Subcutaneous abdominal adipose tissue (tissue), 5 donors: ENCODE measurements around the gene CES2.

Source experiments
- H3K27ac ChIP-seq: one replicate; pipeline ENCODE4 v1.7.0; 2013; ENCODE audit warnings: low read depth, mild to moderate bottlenecking, inconsistent platforms, low read length, moderate library complexity
- H3K27me3 ChIP-seq, 5 donors: one replicate each; pipeline ENCODE4 v1.7.0; 2013; ENCODE audit warnings: low read length in 5 of 5, inconsistent platforms in 1 of 5; ENCODE audit not compliant: control insufficient read depth in 5 of 5, insufficient read depth in 4 of 5
- H3K36me3 ChIP-seq, 5 donors: one replicate each; pipeline ENCODE4 v1.7.0; 2013; ENCODE audit warnings: low read length in 5 of 5; ENCODE audit not compliant: control insufficient read depth in 5 of 5, insufficient read depth in 5 of 5
- H3K4me1 ChIP-seq, 5 donors: one replicate each; pipeline ENCODE4 v1.7.0; 2013; ENCODE audit warnings: low read length in 5 of 5, mild to moderate bottlenecking in 3 of 5, moderate library complexity in 1 of 5; ENCODE audit not compliant: control insufficient read depth in 5 of 5, insufficient read depth in 5 of 5
- H3K4me3 ChIP-seq, 5 donors: one replicate each; pipeline ENCODE4 v1.7.0; 2013; ENCODE audit warnings: low read length in 5 of 5, low read depth in 1 of 5
- H3K9ac ChIP-seq, 5 donors: one replicate each; pipeline ENCODE4 v1.7.0; 2013; ENCODE audit warnings: low read length in 5 of 5, mild to moderate bottlenecking in 4 of 5, moderate library complexity in 3 of 5
- H3K9me3 ChIP-seq, 5 donors: one replicate each; pipeline ENCODE4 v1.7.0; 2013; ENCODE audit warnings: low read length in 5 of 5; ENCODE audit not compliant: control insufficient read depth in 5 of 5
- donor health status: healthy.
- donor health status: healthy.
- donor health status: healthy.
- donor health status: healthy.
- donor health status: healthy.

Gene CES2

DNA sequence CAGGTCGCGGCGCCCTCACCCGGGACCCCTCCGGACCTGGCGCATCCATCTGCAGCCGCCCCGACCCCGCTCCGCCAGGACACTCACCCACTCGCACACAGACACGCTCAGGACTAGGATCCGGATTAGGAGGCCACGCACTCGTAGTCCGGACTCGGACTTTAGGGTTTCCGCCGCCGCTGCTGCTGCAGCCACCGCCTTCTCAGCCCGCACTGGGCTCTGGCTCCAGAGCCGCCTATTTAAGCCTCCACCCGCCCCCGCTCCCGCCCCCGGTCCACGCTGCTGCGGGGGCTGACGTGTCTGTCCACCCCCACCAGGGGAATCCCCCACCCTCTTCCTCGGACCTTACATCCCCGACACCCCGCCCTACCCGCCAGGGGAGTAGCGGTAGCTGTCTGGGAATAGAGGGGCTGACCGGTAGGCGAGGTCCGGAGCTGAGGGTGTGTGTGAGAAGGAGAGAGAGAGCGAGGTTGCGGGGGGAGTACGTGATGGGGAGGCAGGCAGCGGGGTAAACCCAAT lies 9.9 kb upstream of the CES2 start, which contains the start of gene RRAD:
Gene RRAD (minus strand): TSS at position 214 of the 519 bp plus-strand sequence. CDS start 356 bp downstream, outside the sequence.
- Histone ChIP-seq H3K27ac (no peak within 1 kb of the TSS), H3K4me1 (peaks cover 3 to 34% (median 20%) of the 10 kb centered on the region in 5 donors), H3K9ac (no peak within 1 kb of the TSS), H3K27me3 (peaks cover 15 to 39% (median 21%) of the 10 kb centered on the region in 5 donors), H3K36me3 (no peaks in the 10 kb centered on the region), H3K9me3 (no peaks in the 10 kb centered on the region), H3K4me3 (peak within 1 kb of the TSS in 3 of 5 donors; percentile 17 to 49 (median 44))

DNA sequence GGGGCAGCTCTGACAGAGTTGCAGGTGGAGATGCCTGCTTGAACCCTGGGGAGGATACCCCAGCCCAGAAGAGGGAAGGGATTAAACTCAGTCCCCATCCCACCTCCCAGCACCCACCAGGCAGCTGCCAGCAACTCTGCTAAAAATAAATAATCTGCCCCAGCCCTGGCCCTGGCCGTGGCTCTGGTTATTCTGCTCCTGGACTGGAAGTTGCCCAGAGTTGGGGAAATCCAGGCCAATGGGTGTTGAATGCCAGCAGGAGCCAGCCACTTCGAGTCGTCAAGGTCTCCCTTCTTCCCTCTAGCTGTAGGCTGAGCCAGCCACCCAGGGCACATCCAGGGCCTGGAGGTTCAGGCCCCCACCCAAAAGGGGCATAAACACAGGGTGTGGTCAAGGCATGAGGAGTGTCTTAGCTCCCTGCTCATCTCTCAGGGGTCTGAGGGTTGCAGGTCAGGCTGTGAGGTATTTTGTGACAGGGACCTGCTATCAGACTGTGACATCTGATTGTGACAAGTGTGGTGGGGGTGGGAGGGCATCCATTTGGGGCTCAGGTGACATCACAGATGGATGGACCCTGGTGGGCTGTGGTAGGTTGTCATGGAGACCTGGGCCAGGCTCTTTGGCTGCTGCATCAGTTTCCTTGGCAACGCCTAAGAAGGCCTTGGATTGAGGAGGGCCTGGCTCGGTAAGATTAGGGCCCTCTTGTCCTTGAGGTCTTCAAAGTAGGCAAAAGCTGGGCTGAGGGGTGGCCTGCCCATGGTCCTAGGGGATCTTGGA lies 9.0 kb upstream of the CES2 start:
- Histone ChIP-seq H3K27me3 (peaks cover 15 to 33% (median 21%) of the 10 kb centered on the region in 5 donors), H3K27ac (no peak overlapping the region), H3K4me1 (peaks cover 3 to 34% (median 20%) of the 10 kb centered on the region in 5 donors)

DNA sequence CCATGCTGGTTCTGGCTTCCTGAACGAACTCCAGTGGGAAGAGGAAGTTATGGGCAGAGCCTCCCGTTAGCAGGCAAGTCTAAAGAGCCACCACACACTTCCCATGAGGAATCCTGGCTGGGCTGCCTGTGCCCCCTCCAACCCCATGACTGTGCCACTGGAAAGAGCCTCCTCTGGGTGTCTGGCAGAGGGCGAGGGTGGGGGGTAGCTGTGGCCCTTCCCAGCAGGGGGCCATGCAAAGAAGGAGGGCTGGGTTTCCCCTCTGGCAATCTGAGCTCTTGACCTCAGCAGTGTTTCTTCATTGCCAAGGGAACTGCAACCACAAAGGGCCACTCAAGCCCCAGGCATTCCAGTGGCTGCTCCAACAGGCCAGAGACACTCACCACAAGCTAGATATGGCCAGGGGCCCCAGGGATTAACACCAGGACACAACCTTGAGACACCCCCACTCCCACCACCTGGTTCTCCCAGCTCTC lies 8.3 kb upstream of the CES2 start:
- no peak overlapping the region for H3K4me3 ChIP-seq
- H3K4me1 ChIP-seq, result peaks cover 3 to 34% (median 20%) of the 10 kb centered on the region in 5 donors
- no peak overlapping the region for H3K9ac ChIP-seq
- H3K9me3 ChIP-seq, result no peaks in the 10 kb centered on the region
- H3K27ac ChIP-seq, result no peak overlapping the region
- peaks cover under 1 to 8% (median 5%) of the 10 kb centered on the region in 5 donors for H3K36me3 ChIP-seq
- peaks cover 15 to 28% (median 21%) of the 10 kb centered on the region in 5 donors for H3K27me3 ChIP-seq

More for the DNA sequence above, 9.0 kb upstream of the CES2 start:
- Histone ChIP-seq H3K9me3 (no peaks in the 10 kb centered on the region), H3K9ac (no peak overlapping the region), H3K36me3 (peaks cover 0 to 2% (median 0%) of the 10 kb centered on the region in 5 donors), H3K4me3 (no peak overlapping the region)

DNA sequence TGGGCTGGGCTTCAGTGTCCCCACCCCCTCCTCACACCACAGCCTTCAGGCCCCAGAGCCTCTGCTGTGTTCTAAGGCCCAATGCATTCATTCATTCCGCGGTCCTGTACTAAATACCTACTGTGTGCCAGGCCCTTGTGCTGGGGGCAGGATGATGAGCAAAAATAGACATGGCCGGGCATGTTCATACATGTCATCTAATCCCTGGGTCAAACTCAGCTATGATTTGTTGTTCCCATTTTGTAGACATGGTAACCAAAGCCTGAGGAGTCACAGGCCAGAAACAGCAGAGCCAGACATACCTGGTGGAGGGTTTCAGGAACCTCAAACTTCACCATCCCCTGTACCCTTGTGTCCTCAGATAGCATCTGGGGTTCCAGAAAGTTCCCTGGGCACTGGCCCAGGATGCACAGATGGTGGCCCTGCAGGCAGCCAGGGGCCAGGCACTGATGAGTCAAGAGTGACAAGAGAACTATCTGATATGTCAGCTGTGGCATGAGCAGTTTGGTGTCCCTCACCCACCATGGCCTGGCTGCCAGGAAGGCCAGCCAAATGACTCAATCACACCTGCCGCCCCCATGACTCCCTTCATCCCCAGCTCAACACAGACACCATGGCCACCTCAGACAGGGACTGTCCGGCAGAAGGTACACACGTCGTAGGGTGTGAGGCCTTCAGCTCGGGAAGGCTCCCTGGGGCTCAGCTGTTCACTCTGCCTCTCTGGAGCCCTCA lies 7.2 kb upstream of the CES2 start:
- H3K9ac ChIP-seq, result no peak overlapping the region
- H3K36me3 ChIP-seq, result peaks cover 3 to 13% (median 12%) of the 10 kb centered on the region in 5 donors
- H3K27me3 ChIP-seq, result peaks cover 13 to 26% (median 20%) of the 10 kb centered on the region in 5 donors
- H3K27ac ChIP-seq, result no peak overlapping the region
- H3K4me1 ChIP-seq, result peaks cover 3 to 38% (median 23%) of the 10 kb centered on the region in 5 donors
- no peak overlapping the region for H3K4me3 ChIP-seq
- no peaks in the 10 kb centered on the region for H3K9me3 ChIP-seq

DNA sequence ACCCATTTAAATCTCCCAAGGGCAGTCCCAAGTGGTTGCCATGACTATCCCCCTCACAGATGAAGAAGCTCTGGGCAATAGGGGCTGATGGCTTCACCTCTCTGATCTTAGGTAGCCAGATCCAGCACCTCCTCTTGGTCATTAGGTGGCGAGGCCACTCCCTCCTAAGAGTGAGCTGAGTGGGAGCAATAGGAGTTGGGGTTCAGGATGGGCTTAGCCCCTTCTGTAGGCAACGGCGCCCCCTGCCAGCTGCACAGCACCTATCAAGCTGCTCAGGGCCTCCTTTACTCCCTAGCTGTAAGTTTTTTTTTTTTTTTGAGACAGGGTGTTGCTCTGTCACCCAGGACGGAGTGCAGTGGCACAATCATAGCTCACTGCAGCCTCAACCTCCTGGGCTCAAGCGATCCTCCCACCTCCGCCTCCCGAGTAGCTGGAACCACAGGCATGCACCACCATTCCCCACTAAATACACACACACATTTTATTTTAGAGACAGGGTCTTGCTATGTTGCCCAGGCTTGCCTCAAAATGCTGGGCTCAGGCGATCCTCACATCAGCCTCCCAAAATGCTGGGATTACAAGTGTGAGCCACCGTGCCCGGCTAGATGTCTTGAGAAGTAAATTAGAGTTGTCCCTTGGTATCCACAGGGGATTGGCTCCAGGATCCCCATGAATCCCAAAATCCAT lies 6.5 kb upstream of the CES2 start:
- Histone ChIP-seq H3K4me1 (peaks cover 4 to 38% (median 23%) of the 10 kb centered on the region in 5 donors), H3K27me3 (peaks cover 11 to 21% (median 17%) of the 10 kb centered on the region in 5 donors), H3K4me3 (no peak overlapping the region), H3K9me3 (no peaks in the 10 kb centered on the region), H3K9ac (no peak overlapping the region), H3K27ac (no peak overlapping the region), H3K36me3 (peaks cover 3 to 13% (median 12%) of the 10 kb centered on the region in 5 donors)

DNA sequence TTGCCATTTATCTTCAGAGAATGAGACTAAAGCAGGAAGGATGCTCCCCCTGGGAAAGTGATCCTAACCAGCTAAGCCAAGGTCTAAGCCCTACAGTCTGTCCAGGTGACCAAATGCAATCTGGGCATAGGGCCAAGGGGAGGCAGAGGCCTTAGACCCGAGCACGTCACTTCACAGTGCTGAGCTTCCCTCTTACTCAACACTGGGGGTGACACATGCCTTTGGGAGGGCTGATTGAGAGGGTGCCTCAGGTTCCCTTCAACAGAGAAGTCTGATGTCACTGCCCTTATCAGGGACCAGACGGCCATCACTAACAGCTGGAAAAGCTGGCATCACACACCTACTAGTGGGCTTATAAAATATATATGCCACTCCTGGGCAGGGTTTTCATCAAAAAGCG lies 5.1 kb upstream of the CES2 start:
- H3K9ac ChIP-seq, result no peak overlapping the region
- H3K36me3 ChIP-seq, result peaks cover 3 to 13% (median 12%) of the 10 kb centered on the region in 5 donors
- no peaks in the 10 kb centered on the region for H3K9me3 ChIP-seq
- H3K27me3 ChIP-seq, result peaks cover 2 to 12% (median 6%) of the 10 kb centered on the region in 5 donors
- H3K4me1 ChIP-seq, result peaks cover 4 to 41% (median 23%) of the 10 kb centered on the region in 5 donors
- H3K27ac ChIP-seq, result no peak overlapping the region
- H3K4me3 ChIP-seq, result no peak overlapping the region

DNA sequence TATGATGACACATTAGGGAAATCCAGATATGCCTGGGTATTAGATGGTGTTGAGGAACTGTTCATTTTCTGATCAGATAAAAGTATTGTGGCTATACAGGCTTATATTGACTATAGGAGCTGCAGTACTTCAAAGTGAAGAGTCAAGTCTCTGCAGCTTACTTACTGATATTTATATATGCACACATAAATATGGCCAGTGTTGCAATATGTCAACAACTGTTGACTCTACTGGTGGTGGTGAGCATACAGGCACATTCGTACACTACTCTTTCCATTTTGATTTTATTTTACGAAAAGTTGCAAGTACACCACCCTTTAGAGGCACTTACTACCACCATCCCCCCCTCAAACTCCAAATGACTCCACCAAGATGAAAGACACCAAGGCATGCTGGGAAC lies 3.7 kb upstream of the CES2 start:
- Histone ChIP-seq H3K9me3 (no peaks in the 10 kb centered on the region), H3K36me3 (peaks cover 3 to 13% (median 12%) of the 10 kb centered on the region in 5 donors), H3K4me3 (no peak overlapping the region), H3K9ac (no peak overlapping the region), H3K27me3 (no peaks in the 10 kb centered on the region), H3K27ac (no peak overlapping the region), H3K4me1 (peaks cover 11 to 50% (median 32%) of the 10 kb centered on the region in 5 donors)

DNA sequence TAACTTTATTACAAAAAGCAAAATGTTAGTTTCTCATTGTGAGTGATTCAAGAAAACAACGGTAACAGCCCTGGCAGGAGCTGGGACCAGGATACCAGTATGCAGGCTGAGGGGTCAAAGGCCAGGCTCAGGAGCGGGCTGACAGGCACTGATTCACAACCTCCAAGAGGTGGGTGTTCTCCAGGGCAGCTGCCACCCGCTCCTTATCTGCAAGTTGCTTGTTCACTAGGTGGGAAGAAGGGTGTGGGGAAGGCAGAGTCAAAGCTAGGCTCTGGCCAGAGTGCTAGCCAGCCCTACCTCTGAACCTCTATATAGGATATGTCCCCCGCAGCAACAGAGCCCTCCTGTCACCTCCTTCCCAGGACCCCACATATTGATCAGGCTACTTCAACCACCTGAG lies 3.2 kb upstream of the CES2 start:
- H3K27me3 ChIP-seq, result no peaks in the 10 kb centered on the region
- no peaks in the 10 kb centered on the region for H3K9me3 ChIP-seq
- H3K36me3 ChIP-seq, result peaks cover 3 to 13% (median 12%) of the 10 kb centered on the region in 5 donors
- H3K27ac ChIP-seq, result no peak overlapping the region
- H3K4me3 ChIP-seq, result no peak overlapping the region
- peaks cover 11 to 48% (median 34%) of the 10 kb centered on the region in 5 donors for H3K4me1 ChIP-seq
- no peak overlapping the region for H3K9ac ChIP-seq

DNA sequence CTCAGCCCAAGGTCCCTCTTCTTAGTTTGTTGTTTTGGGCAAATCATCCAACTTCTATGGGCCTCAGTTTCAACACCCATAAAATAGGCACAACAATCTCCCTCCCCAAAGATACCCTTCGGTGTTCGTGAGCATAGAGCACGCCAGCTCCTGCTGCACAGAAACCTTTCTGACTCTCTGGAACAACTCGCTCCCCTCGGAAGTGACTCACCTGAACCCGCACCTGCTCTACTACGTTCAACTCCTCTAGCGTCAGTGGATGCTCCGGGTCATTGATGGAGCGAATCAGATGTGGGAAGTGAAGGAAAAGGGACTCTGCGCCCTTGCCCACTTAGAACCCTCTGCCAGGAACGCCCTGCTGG lies 1.6 kb upstream of the CES2 start:
- peaks cover 3 to 30% (median 23%) of the 10 kb centered on the region in 5 donors for H3K36me3 ChIP-seq
- peak overlapping the region; percentile 86 to 98 (median 93) for H3K4me3 ChIP-seq
- peaks cover 11 to 44% (median 36%) of the 10 kb centered on the region in 5 donors for H3K4me1 ChIP-seq
- no peaks in the 10 kb centered on the region for H3K27me3 ChIP-seq
- H3K27ac ChIP-seq, result peak overlapping the region; percentile 88
- peak overlapping the region; percentile 85 to 98 (median 94) for H3K9ac ChIP-seq
- H3K9me3 ChIP-seq, result no peaks in the 10 kb centered on the region
